BE2C (cell line): ENCODE results near the gene FUS.
"Not testable (repeated sequence)": the region's sequence is repeated elsewhere in the genome, so short reads cannot be mapped to it uniquely, and the experiment has no call there.

Experiments
- DNase-seq: peaks from one replicate; pipeline ENCODE4 v3.0.0-alpha.2; 2020
- H3K27me3 ChIP-seq: fragments of 250-450 bp; sonication (Bioruptor Pico); 2 replicates; pipeline ENCODE4 v1.5.1; 2020; ENCODE audit warnings: mild to moderate bottlenecking
- H3K36me3 ChIP-seq: fragments of 250-450 bp; sonication (Bioruptor Pico); 2 replicates; pipeline ENCODE4 v1.5.1; 2020; ENCODE audit warnings: mild to moderate bottlenecking
- H3K4me1 ChIP-seq: fragments of 250-450 bp; sonication (Bioruptor Pico); 2 replicates; pipeline ENCODE4 v1.5.1; 2020
- H3K4me3 ChIP-seq: 2 replicates; pipeline ENCODE4 v1.5.1; 2011; ENCODE audit warnings: low read depth, low read length
- H3K9me3 ChIP-seq: fragments of 250-450 bp; sonication (Bioruptor Pico); 2 replicates; pipeline ENCODE4 v1.5.1; 2020
- CTCF ChIP-seq: IDR thresholded peaks from 2 replicates; pipeline ENCODE4 v1.5.1; 2012; ENCODE audit warnings: mild to moderate bottlenecking, low read depth, low read length

The FUS gene

GRCh38 chr16:31149332-31149731, 30.6 kb upstream of the FUS start:
- H3K4me1 ChIP-seq: no peaks in the 10 kb centered on the region
- no peaks in the 10 kb centered on the region for H3K9me3 ChIP-seq
- peaks cover 4% of the 10 kb centered on the region; the same call in 1 of the 2 replicates for H3K27me3 ChIP-seq
- no peak overlapping the region for H3K4me3 ChIP-seq
- TF ChIP-seq CTCF: no peak
- H3K36me3 ChIP-seq: no peaks in the 10 kb centered on the region
- no peak for DNase-seq

DNA sequence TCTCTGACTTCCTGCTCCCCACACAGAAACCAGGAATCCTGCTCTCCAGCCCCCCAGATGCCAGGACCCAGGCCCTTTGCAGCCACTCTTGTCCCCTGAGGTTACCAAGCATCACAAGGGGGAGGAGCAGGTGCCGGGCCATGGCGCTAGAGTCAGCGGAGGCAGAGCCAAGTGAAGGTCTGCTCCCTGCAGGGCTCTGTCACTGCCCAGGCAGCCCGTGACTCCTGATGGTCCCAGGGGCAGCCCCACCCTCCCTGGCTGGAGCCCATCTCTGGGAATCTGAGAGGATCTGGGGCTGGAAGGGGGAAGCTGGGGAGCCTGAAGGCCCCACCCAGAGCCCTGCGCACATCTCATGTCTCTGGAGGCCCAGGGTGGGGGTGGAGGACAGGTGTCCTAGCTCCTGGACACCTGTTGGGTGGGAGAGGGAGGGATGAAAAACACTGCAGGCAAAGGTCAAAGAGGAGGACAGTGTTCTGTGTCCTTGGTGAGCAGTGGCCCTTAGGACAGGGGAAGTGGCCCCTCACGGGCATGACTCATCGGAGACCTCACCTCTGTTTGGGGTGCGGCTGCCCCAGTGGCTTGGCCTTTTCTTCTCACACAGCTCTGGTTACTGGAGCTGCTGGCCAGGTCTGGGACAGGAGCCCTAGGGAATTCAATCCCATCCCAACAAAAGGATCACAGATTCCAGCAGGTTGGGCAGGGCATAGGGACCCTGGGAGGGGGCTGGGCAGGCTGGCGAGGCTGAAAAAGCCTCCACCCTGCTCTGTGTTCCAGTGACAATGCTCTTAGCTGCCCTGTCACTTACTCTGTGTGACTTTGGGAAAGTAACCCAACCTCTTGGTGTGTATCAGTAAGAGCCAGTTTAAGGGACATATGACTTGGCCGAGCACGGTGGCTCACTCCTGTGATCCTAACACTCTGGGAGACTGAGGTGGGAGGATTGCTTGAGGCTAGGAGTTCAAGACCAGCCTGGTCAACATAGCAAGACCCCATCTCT, 29.7 kb upstream of the FUS start, which contains the start of gene PRSS36:
Gene PRSS36, minus strand, starts transcription at position 173 of the 997 bp plus-strand sequence. Its CDS starts 31 bp downstream, at position 142.
- H3K9me3 ChIP-seq: no peaks in the 10 kb centered on the region
- DNase-seq: no peak
- H3K36me3 ChIP-seq: no peaks in the 10 kb centered on the region
- peaks cover 4% of the 10 kb centered on the region; the same call in 1 of the 2 replicates for H3K27me3 ChIP-seq
- no peak for TF ChIP-seq CTCF
- no peaks in the 10 kb centered on the region for H3K4me1 ChIP-seq
- H3K4me3 ChIP-seq: no peak within 1 kb of the TSS

GRCh38 chr16:31150976-31151375, 29.0 kb upstream of the FUS start:
- DNase-seq, H3K36me3 ChIP-seq, H3K4me3 ChIP-seq, H3K9me3 ChIP-seq, H3K27me3 ChIP-seq, H3K4me1 ChIP-seq: not testable (repeated sequence)

DNA sequence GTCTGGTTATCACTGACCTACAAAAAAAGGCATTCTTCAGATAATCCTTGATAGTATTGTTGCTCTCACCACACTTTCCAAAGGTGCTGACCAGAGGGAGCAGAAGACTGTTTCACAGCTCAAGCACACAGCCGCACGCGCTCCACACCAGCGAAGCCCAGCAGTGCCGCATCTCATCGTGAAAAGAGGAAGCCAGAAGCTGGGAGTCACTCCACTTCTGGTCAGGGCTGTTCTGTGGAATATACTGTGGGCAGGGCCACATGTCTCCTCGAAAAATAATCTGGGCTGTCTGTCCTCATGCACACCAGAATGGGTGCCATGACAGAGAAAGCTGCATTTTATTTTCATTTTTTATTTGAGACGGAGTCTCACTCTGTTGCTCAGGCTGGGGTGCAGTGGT, 22.8 kb upstream of the FUS start:
- no peak overlapping the region for H3K4me3 ChIP-seq
- no peak for DNase-seq
- peaks cover 9% of the 10 kb centered on the region for H3K27me3 ChIP-seq
- no peaks in the 10 kb centered on the region for H3K9me3 ChIP-seq
- no peak for TF ChIP-seq CTCF
- H3K36me3 ChIP-seq: no peaks in the 10 kb centered on the region
- no peaks in the 10 kb centered on the region for H3K4me1 ChIP-seq

GRCh38 chr16:31167315-31167714, 12.6 kb upstream of the FUS start:
- no peaks in the 10 kb centered on the region for H3K9me3 ChIP-seq
- H3K4me1 ChIP-seq: no peaks in the 10 kb centered on the region
- no peak overlapping the region for H3K4me3 ChIP-seq
- no peaks in the 10 kb centered on the region for H3K27me3 ChIP-seq
- no peak for TF ChIP-seq CTCF
- H3K36me3 ChIP-seq: no peaks in the 10 kb centered on the region
- no peak for DNase-seq

DNA sequence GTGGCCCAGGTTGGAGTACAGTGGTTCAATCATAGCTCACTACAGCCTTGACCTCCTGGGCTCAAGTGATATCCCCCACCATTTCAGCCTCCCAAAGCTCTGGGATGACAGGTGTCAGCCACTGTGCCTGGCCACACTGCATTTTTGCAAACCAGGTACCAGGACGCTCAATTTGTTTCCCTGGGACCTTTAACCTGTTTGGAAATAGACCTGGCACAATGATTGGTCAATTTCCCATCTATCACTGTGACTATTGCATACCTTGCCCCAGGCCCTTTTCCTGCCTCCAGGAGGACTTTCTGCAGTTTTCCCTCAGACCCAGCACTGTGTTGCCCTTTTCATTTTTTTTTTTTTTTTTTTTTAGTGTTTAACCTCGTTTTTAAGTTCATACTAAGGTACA, 11.1 kb upstream of the FUS start:
- DNase-seq: no peak
- Histone ChIP-seq H3K27me3 (no peaks in the 10 kb centered on the region), H3K4me1 (no peaks in the 10 kb centered on the region), H3K4me3 (no peak overlapping the region), H3K36me3 (no peaks in the 10 kb centered on the region), H3K9me3 (no peaks in the 10 kb centered on the region)
- no peak for TF ChIP-seq CTCF

DNA sequence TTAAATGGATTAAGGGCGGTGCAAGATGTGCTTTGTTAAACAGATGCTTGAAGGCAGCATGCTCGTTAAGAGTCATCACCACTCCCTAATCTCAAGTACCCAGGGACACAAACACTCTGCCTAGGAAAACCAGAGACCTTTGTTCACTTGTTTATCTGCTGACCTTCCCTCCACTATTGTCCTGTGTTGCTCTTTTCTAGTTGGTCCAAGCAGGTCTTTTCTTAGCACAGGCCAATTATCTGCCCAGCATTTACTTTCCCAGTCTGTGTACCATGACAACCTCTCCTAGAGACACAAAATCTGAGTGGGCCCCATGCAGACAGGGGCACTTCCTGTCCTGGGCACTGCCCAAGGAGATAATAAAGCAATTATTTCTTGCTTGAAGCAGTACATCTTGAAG, 9.9 kb upstream of the FUS start:
- not testable (repeated sequence) for DNase-seq, H3K36me3 ChIP-seq, H3K27me3 ChIP-seq, H3K9me3 ChIP-seq, H3K4me3 ChIP-seq, H3K4me1 ChIP-seq
